ENCODE results near the gene ZNF429. TPM values are rescaled to one million over a fixed set of nuclear protein-coding genes. Genes with fewer than 3 reads are reported as not detected.

Gene ZNF429
- total RNA-seq (1 to 10 TPM; 8.0 to 9.2 TPM), total RNA-seq (3.6 to 55.0 (median 17.2) reads per million in 172 experiments)
- 15.2 TPM for polyA plus RNA-seq (2013, experiment 1 of 2)
- polyA plus RNA-seq (2013, experiment 2 of 2), result 8.2 TPM

- Histone ChIP-seq H3K36me3 (ENCODE audit: insufficient read depth, low read length) (peaks cover 11% of the 10 kb centered on the region), H3K27ac (ENCODE audit: low read depth in 1 of 2, low read length in 2 of 2) (peak within 1 kb of the TSS; percentile 93 to 94), H3K4me3 (ENCODE audit: low read length) (peak within 1 kb of the TSS; percentile 70), H3K9me3 (ENCODE audit: control insufficient read depth in 1 of 2, insufficient read depth in 1 of 2, low read length in 2 of 2) (peaks cover 0 to 17% of the 10 kb centered on the region in 2 experiments), H3K27me3 (ENCODE audit: control insufficient read depth in 1 of 2, insufficient read depth in 2 of 2, low read length in 2 of 2) (no peaks in the 10 kb centered on the region), H3K4me1 (ENCODE audit: insufficient read depth, low read length) (peaks cover 21% of the 10 kb centered on the region)
- peaks cover 2% of the 10 kb centered on the region for H3K9me3 Mint-ChIP-seq
- intact Hi-C loops (cut with DNase I, micrococcal nuclease), result loop anchor here (1.0 to 10.0 kb wide), 8 partner anchors 62 to 1988 kb away; partner anchors contain the start of genes NDUFA13 (in 1 of the 2), TSSK6 (in 1 of the 2), ZNF43 (in 1 of the 2) and ZNF430 (in 1 of the 2)
- peaks cover 47% of the 10 kb centered on the region for H3K36me3 Mint-ChIP-seq (ENCODE audit: low read depth)
- H3K4me3 Mint-ChIP-seq, result peak within 1 kb of the TSS; percentile 100
- ChIA-PET CTCF (interaction anchor here (1.1 to 2.5 kb wide), 3 partner anchors 10 to 22 kb away, joined by 4 to 14 read pairs (median 5); no protein-coding TSS in a partner anchor), POLR2A (interaction anchor here (0.6 to 3.0 kb wide), 45 partner anchors 10 to 1890 kb away, joined by 3 to 130 read pairs (median 6); partner anchors contain the start of genes ZNF100, ZNF257, ZNF43 and ZNF430)
- H3K4me1 Mint-ChIP-seq (ENCODE audit: low read depth), result peaks cover 54% of the 10 kb centered on the region
- no peak for TF ChIP-seq CTCF (IDR thresholded peaks at IDR 0.05)
- peak within 1 kb of the TSS; percentile 100 for H3K27ac Mint-ChIP-seq
- peak; percentile 79 to 96 (median 88) for DNase-seq
- H3K27me3 Mint-ChIP-seq, result no peaks in the 10 kb centered on the region
- ATAC-seq (ENCODE audit: poor library complexity), result peak; percentile 98
These were observed at the start of gene ZNF429 for GRCh38 chr19:21505459-21506451. TSS of gene ZNF429 (plus strand) at chr19:21505602. CDS start at chr19:21505772, 170 bp downstream.

- Mint-ChIP-seq H3K36me3 (ENCODE audit: low read depth) (peaks cover 42% of the 10 kb centered on the region), H3K4me1 (ENCODE audit: low read depth) (no peaks in the 10 kb centered on the region), H3K27ac (no peak overlapping the region), H3K4me3 (no peak overlapping the region), H3K9me3 (peaks cover 3% of the 10 kb centered on the region), H3K27me3 (peaks cover 5% of the 10 kb centered on the region)
- TF ChIP-seq CTCF (IDR thresholded peaks at IDR 0.05), result no peak
- intact Hi-C loops (cut with DNase I, micrococcal nuclease), result no loop called here
- no peaks in the 10 kb centered on the region for H3K4me1 ChIP-seq (ENCODE audit: insufficient read depth, low read length)
- H3K9me3 ChIP-seq (ENCODE audit: control insufficient read depth in 1 of 2, insufficient read depth in 1 of 2, low read length in 2 of 2), result peaks cover 19 to 72% of the 10 kb centered on the region in 2 experiments
- no peak for ATAC-seq (ENCODE audit: poor library complexity)
- DNase-seq, result no peak
- no peaks in the 10 kb centered on the region for H3K36me3 ChIP-seq (ENCODE audit: insufficient read depth, low read length)
- CTCF ChIA-PET, result no interaction called here
- peaks cover 0 to 5% of the 10 kb centered on the region in 2 experiments for H3K27me3 ChIP-seq (ENCODE audit: control insufficient read depth in 1 of 2, insufficient read depth in 2 of 2, low read length in 2 of 2)
- no peak overlapping the region for H3K4me3 ChIP-seq (ENCODE audit: low read length)
- POLR2A ChIA-PET, result no interaction called here
- H3K27ac ChIP-seq (ENCODE audit: low read depth in 1 of 2, low read length in 2 of 2), result no peak overlapping the region
These were observed 44.7 kb upstream of the ZNF429 start for GRCh38 chr19:21460686-21461085.

- no peak for TF ChIP-seq CTCF (IDR thresholded peaks at IDR 0.05)
- no peaks in the 10 kb centered on the region for H3K4me1 Mint-ChIP-seq (ENCODE audit: low read depth)
- Histone ChIP-seq H3K9me3 (ENCODE audit: control insufficient read depth in 1 of 2, insufficient read depth in 1 of 2, low read length in 2 of 2) (peaks cover 11 to 75% of the 10 kb centered on the region in 2 experiments), H3K36me3 (ENCODE audit: insufficient read depth, low read length) (no peaks in the 10 kb centered on the region), H3K27ac (ENCODE audit: low read depth in 1 of 2, low read length in 2 of 2) (no peak overlapping the region), H3K27me3 (ENCODE audit: control insufficient read depth in 1 of 2, insufficient read depth in 2 of 2, low read length in 2 of 2) (peaks cover 0 to 5% of the 10 kb centered on the region in 2 experiments), H3K4me3 (ENCODE audit: low read length) (no peak overlapping the region), H3K4me1 (ENCODE audit: insufficient read depth, low read length) (no peaks in the 10 kb centered on the region)
- intact Hi-C loops (cut with DNase I, micrococcal nuclease), result no loop called here
- H3K27ac Mint-ChIP-seq, result no peak overlapping the region
- peaks cover 3% of the 10 kb centered on the region for H3K9me3 Mint-ChIP-seq
- H3K36me3 Mint-ChIP-seq (ENCODE audit: low read depth), result peaks cover 31% of the 10 kb centered on the region
- DNase-seq (no peak), ATAC-seq (ENCODE audit: poor library complexity) (no peak)
- CTCF ChIA-PET, result no interaction called here
- no peak overlapping the region for H3K4me3 Mint-ChIP-seq
- POLR2A ChIA-PET, result no interaction called here
- H3K27me3 Mint-ChIP-seq, result peaks cover 5% of the 10 kb centered on the region
These were observed 42.9 kb upstream of the ZNF429 start for GRCh38 chr19:21462540-21462939.

All from CD4-positive, alpha-beta T cell (primary cell).